Body of pancreas (tissue), 4 donors: ENCODE measurements around the gene RAP1A.

ENCODE experiments used
- CTCF ChIP-seq, 7 experiments: fragments of 450-650 bp in 4 of 7; fragments of 200-600 bp in 3 of 7; sonication (generic) in 3 of 7; IDR thresholded peaks; one replicate each; pipeline ENCODE4 v1.5.1; 2016 to 2019; ENCODE audit warnings: antibody characterized with exemption in 7 of 7
- POLR2A ChIP-seq, 3 donors: fragments of 450-650 bp; IDR thresholded peaks; one replicate each; pipeline ENCODE4 v1.6.1; 2016; ENCODE audit warnings: antibody characterized with exemption in 3 of 3, mild to moderate bottlenecking in 2 of 3

GRCh38 chr1:111643097-111643496 is 23.5 kb downstream of the RAP1A start:
- TF ChIP-seq CTCF (IDR thresholded peaks at IDR 0.05) (no peak), POLR2A (IDR thresholded peaks at IDR 0.05) (no peak)
